HG02610 (cell line): ENCODE measurements around the gene SOCS6.
"Not testable (repeated sequence)": the region's sequence is repeated elsewhere in the genome, so short reads cannot be mapped to it uniquely, and the experiment has no call there.

Source experiments
- ATAC-seq: cut with Tn5 transposase; IDR thresholded peaks from one replicate; pipeline ENCODE4 v1.9.1; 2021; ENCODE audit warnings: mild to moderate bottlenecking, moderate library complexity; ENCODE audit not compliant: unreplicated experiment

Gene SOCS6, protein sequence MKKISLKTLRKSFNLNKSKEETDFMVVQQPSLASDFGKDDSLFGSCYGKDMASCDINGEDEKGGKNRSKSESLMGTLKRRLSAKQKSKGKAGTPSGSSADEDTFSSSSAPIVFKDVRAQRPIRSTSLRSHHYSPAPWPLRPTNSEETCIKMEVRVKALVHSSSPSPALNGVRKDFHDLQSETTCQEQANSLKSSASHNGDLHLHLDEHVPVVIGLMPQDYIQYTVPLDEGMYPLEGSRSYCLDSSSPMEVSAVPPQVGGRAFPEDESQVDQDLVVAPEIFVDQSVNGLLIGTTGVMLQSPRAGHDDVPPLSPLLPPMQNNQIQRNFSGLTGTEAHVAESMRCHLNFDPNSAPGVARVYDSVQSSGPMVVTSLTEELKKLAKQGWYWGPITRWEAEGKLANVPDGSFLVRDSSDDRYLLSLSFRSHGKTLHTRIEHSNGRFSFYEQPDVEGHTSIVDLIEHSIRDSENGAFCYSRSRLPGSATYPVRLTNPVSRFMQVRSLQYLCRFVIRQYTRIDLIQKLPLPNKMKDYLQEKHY

GRCh38 chr18:70288851-70289328 lies at the start of gene SOCS6:
SOCS6 (plus strand) TSS chr18:70289045; CDS start chr18:70324669, 35,624 bp downstream.
- ATAC-seq: peak; percentile 69

- ATAC-seq: no peak
These were observed 45.5 kb upstream of the SOCS6 start for GRCh38 chr18:70243131-70243929.

GRCh38 chr18:70246061-70246466 lies 42.8 kb upstream of the SOCS6 start:
- no peak for ATAC-seq

GRCh38 chr18:70249118-70249517 lies 39.7 kb upstream of the SOCS6 start:
- no peak for ATAC-seq

DNA sequence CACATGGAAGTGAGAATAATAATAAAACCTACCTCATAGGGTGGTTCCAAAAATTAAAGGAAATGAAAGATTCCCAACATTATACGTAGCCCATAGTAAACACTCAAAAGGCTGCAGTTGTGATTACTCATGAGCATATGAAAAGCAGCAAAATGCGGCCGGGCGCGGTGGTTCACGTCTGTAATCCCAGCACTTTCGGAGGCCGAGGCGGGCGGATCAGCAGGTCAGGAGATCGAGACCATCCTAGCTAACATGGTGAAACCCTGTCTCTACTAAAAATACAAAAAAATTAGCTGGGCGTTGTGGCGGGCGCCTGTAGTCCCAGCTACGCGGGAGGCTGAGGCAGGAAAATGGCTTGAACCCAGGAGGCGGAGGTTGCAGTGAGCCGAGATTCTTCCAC lies 39.0 kb upstream of the SOCS6 start:
- not testable (repeated sequence) for ATAC-seq

- no peak for ATAC-seq
These were observed 38.1 kb upstream of the SOCS6 start for GRCh38 chr18:70250781-70251180.

DNA sequence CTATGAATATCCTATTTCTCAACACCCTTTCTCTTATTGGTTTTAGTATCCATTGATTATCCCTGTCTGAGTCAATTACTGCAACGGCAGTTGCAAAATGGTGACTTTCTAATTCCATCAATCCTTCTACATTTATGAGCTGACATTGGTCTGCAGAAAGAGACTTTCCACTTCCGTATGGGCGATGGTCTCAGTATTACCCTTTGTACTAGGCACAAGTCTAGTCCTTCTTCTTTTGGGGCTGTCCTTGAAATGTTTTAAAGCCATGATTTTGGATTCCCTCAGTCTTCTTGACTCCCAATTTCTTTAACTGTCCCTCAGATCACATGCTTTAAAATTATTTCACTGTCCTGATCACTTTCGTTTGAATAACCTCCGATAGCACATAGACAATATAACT lies 32.7 kb upstream of the SOCS6 start:
- ATAC-seq: no peak

DNA sequence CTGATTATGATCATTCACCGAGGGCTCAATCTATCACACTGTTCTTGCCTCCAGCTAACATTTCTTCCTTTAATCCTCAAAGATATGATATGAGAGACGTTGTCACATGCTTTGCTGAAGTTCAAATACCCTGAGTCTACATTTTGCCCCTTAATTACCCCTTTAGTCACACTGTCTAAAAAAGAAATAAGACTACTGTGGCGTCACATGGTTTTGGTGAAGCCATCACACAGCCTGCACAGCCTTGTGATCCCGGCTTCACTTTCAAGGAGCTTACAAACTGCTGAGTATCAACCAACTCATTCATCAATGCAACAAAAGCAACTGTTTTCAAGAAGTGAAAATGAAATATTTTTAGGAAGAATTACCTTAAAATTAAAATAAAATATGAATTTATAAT lies 31.9 kb upstream of the SOCS6 start:
- no peak for ATAC-seq

DNA sequence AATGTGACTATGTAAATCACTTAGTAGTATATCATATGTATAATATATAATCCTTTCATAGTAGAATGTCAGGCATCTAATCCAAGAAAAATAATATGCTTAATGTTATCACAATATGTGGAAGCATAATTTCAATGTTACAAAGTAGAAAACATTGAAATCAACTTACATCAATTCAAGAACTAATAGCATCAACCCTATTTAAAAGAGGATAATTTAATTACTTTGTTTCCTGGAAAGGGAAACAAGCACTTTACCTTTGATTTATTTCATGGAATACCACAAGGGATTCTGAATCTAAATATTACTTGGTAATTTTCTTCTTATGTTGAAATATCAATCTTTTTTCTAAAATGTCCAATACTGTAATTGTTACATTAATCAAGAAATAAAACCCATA lies 30.6 kb upstream of the SOCS6 start:
- ATAC-seq: no peak

GRCh38 chr18:70260683-70261082 lies 28.2 kb upstream of the SOCS6 start:
- ATAC-seq: no peak

GRCh38 chr18:70261141-70261788 lies 27.6 kb upstream of the SOCS6 start:
- no peak for ATAC-seq

GRCh38 chr18:70263336-70263735 lies 25.5 kb upstream of the SOCS6 start:
- no peak for ATAC-seq

DNA sequence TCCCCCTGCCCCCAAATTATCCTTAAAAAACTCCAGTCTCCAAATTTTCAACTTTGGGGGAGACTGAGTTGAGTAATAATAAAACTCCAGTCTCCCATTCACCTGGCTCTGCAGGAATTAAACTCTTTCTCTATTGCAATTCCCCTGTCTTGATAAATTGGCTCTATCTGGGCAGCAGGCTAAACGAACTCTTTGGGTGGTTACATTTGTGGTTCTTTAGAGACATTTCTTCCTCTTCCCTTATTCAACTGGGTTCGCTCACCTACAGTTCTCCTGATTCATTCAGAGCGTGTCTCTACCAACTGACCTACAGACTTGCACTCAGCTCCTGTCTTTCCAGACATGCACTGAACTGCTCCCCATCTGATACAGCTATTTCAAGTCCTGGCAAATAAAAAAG lies 17.1 kb upstream of the SOCS6 start:
- no peak for ATAC-seq

GRCh38 chr18:70273021-70273420 lies 15.8 kb upstream of the SOCS6 start:
- ATAC-seq: peak; percentile 76

- no peak for ATAC-seq
These were observed 12.2 kb upstream of the SOCS6 start for GRCh38 chr18:70276416-70277191.

DNA sequence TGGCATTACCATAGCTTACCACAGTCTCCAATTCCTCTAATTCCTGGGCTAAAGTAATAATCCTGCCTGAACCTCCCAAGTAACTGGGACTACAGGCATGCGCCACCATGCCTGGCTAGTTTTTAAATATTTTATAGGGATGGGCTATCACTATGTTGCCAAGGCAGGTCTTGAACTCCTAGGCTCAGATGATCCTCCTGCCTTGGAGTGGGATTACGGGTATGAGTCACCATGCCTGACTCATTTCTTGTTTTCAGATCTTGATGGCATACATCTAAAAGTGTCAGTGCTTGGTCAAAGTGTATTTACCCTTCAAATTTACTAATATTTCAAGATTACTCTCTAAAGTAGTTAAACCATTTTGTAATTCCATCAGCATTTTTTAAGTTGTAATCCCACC lies 9.4 kb upstream of the SOCS6 start:
- no peak for ATAC-seq

DNA sequence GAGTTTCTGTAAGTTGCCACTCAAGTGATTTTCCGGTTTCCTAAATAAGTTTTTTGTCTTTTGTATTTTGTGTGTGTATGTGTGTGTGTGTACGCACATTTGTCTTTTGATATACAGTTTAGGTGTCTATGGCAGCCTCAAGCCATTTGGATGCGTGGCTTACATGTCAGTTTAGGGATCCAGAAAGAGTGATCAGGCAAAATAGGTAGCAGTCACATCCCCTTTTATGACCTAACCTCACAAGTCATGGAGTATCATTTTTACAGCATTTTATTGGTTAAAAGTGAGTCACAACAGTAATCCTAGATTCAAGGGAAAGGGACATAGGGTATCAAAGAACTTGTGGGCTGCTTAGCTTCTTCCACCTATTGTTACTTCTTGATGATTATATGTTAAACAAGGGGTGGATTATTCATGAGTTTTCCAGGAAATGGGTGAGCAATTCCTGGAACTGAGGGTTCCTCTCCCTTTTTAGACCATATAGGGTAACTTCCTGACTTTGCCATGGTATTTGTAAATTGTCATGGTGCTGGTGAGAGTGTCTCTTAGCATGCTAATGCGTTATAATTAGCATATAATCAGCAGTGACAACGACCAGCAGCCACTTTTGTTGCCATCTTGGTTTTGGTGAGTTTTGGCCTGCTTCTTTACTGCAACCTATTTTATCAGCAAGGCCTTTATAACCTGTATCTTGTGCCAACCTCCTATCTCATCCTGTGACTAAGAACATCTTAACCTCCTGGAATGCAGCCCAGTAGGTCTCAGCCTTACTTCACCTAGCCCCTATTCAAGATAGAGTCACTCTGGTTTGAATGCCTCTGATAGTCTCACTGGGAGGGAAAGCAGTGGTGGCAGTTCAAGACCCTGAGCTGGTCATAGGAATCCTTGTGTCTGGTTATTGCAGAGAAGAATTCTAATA lies 8.6 kb upstream of the SOCS6 start:
- ATAC-seq: no peak

DNA sequence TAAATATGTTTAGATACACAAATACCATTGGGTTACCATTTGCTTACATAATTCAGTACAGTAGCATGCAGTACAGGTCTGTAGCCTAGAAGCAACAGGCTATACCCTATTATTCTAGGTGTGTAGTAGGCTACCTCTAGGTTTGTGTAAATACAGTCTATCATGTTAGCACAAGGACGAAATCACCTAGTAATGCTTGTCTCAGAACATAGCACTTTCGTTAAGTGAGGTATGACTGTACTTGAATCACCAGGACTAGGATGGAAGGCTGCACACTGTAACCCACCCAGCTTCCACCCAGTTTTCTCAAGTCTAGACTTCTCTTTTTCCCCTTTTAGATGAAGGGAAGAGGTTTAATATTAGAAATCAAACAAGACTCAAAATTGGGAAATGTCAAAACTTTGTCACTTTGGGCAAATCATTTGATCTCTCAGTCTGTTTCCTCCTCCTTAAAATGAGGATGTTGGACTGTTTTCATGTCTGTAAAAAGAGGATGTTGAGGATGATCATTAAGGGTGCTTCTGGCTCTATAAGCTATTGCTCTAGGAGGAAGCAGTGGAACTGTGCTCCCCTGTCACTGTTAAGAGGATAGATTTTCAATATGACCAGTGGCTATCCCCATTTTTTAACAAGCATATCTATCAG lies 3.7 kb upstream of the SOCS6 start:
- no peak for ATAC-seq

DNA sequence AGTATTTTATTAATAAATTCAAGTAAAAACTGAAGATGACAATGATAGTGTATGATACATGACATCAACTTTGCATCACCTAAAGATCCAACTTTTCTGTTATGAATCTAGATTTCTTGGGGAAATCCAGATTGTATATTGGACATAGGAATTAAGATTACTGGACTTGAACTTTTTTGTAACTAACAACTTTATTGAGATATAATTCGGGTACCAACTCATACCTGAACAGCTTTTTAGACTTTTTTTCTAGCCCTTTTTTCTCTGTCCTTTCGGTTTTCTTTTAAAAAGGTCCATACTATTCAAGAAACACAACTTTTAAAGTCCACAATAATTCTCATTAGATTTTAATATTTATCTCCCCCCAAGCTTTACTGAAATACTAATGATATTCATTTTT lies 1.1 kb upstream of the SOCS6 start:
- no peak for ATAC-seq
